A549 (cell line): Measurements from ENCODE around the gene CTR9. TPM values are rescaled to one million over a fixed set of nuclear protein-coding genes. Genes with fewer than 3 reads are reported as not detected.

Source experiments
- ATAC-seq, 2 experiments: fragments of 200-7000 bp in 1 of 2; fragments of >200 bp in 1 of 2; cut with Nextera tagmentation in 1 of 2; cut with Tn5 transposase in 1 of 2; 3 replicates each; pipeline versions ENCODE4 v1.8.0 to v1.9.1; 2018 to 2020; ENCODE audit warnings: mild to moderate bottlenecking in 1 of 2, moderate library complexity in 1 of 2
- CTCF ChIA-PET: fragments of 300-600 bp; sonication (Branson Sonifier 250); formaldehyde crosslinking; extraction: SDS; loops from one replicate; lab custom pipeline; 2021; ENCODE audit warnings: antibody characterized with exemption, inconsistent platforms; lab: Yijun Ruan, JAX
- POLR2A ChIA-PET: fragments of 350-600 bp; formaldehyde crosslinking; extraction: SDS; loops from one replicate; lab custom pipeline; 2021; ENCODE audit warnings: antibody characterized with exemption, inconsistent platforms; lab: Yijun Ruan, JAX
- DNase-seq, 2 experiments: peaks; one replicate each; pipeline versions ENCODE4 v3.0.0 to v3.0.0-alpha.2; 2011 to 2016; ENCODE audit warnings: low read depth in 1 of 2, low spot score in 1 of 2
- FAIRE-seq: peaks from 2 replicates; lab custom pipeline; 2011; peaks lifted over from hg19 to GRCh38; lab: Jason Lieb, UNC
- H3K27ac ChIP-seq, 2 experiments: fragments of >200 bp; sonication (Bioruptor Twin); formaldehyde crosslinking; 3 replicates each; pipeline ENCODE4 v1.5.1; 2016 to 2017
- H3K4me1 ChIP-seq: fragments of >200 bp; sonication (Bioruptor Twin); formaldehyde crosslinking; 3 replicates; pipeline ENCODE4 v1.6.1; 2016
- H3K4me2 ChIP-seq: fragments of >200 bp; sonication (Bioruptor Twin); formaldehyde crosslinking; 3 replicates; pipeline ENCODE4 v1.6.1; 2016
- H3K4me3 ChIP-seq: fragments of >200 bp; sonication (Bioruptor Twin); formaldehyde crosslinking; 3 replicates; pipeline ENCODE4 v1.5.1; 2016
- H3K9me3 ChIP-seq: fragments of >200 bp; sonication (Bioruptor Twin); formaldehyde crosslinking; 3 replicates; pipeline ENCODE4 v1.6.1; 2016
- BHLHE40 ChIP-seq: IDR thresholded peaks from 2 replicates; pipeline ENCODE4 v1.6.1; 2012; ENCODE audit warnings: low read depth, low read length, inconsistent platforms
- CBX2 ChIP-seq: fragments of 200-600 bp; sonication (generic); IDR thresholded peaks from 2 replicates; pipeline ENCODE4 v1.6.1; 2016; ENCODE audit warnings: low read depth, mild to moderate bottlenecking, borderline replicate concordance
- CBX8 ChIP-seq: fragments of 200-600 bp; sonication (generic); IDR thresholded peaks from 2 replicates; pipeline ENCODE4 v1.6.1; 2016
- EP300 ChIP-seq, 2 experiments: fragments of >200 bp; sonication (Bioruptor Twin); formaldehyde crosslinking; IDR thresholded peaks; 2 replicates in 1 of 2; 3 replicates in 1 of 2; pipeline ENCODE4 v1.6.1; 2016 to 2017
- ESRRA ChIP-seq: fragments of 150-350 bp; IDR thresholded peaks from 2 replicates; pipeline ENCODE4 v1.6.1; 2014; ENCODE audit warnings: mild to moderate bottlenecking, low read length, borderline replicate concordance
- FOXS1 ChIP-seq: fragments of 250-450 bp; sonication (Bioruptor Pico); IDR thresholded peaks from 2 replicates; pipeline ENCODE4 v1.5.0; 2020; ENCODE audit warnings: mild to moderate bottlenecking, moderate library complexity
- GATA3 ChIP-seq: IDR thresholded peaks from 2 replicates; pipeline ENCODE4 v1.6.1; 2012; ENCODE audit warnings: borderline replicate concordance
- HEYL ChIP-seq: fragments of 250-450 bp; sonication (Bioruptor Pico); IDR thresholded peaks from 2 replicates; pipeline ENCODE4 v1.8.0; 2021; ENCODE audit warnings: mild to moderate bottlenecking, moderate library complexity
- HOXB13 ChIP-seq: fragments of 250-450 bp; sonication (Bioruptor Pico); IDR thresholded peaks from 2 replicates; pipeline ENCODE4 v1.5.0; 2020; ENCODE audit warnings: low read depth, mild to moderate bottlenecking, moderate library complexity
- HOXB5 ChIP-seq: fragments of 250-450 bp; sonication (Bioruptor Pico); IDR thresholded peaks from 2 replicates; pipeline ENCODE4 v1.5.0; 2020; ENCODE audit warnings: mild to moderate bottlenecking, moderate library complexity
- KDM1A ChIP-seq: fragments of 200-600 bp; sonication (generic); IDR thresholded peaks from 2 replicates; pipeline ENCODE4 v1.6.1; 2016; ENCODE audit warnings: low read depth, mild to moderate bottlenecking
- MAFK ChIP-seq: fragments of 450-650 bp; IDR thresholded peaks from 2 replicates; pipeline ENCODE4 v1.6.1; 2014; ENCODE audit not compliant: partially characterized antibody
- MAX ChIP-seq: IDR thresholded peaks from 2 replicates; pipeline ENCODE4 v1.6.1; 2012
- NPAS2 ChIP-seq: fragments of 250-450 bp; sonication (Bioruptor Pico); IDR thresholded peaks from 2 replicates; pipeline ENCODE4 v1.8.0; 2022; ENCODE audit warnings: mild to moderate bottlenecking, moderate library complexity, borderline replicate concordance
- RAD21 ChIP-seq, 2 experiments: fragments of >200 bp in 1 of 2; sonication (Bioruptor Twin) in 1 of 2; formaldehyde crosslinking in 1 of 2; IDR thresholded peaks in 1 of 2; conservative IDR thresholded peaks in 1 of 2; 2 replicates in 1 of 2; 3 replicates in 1 of 2; pipeline ENCODE4 v1.6.1; 2012 to 2018; ENCODE audit warnings: inconsistent platforms in 1 of 2
- REST ChIP-seq: fragments of 200-600 bp; sonication (generic); IDR thresholded peaks from 2 replicates; pipeline ENCODE4 v1.6.1; 2016; ENCODE audit warnings: antibody characterized with exemption, mild to moderate bottlenecking, moderate library complexity
- RNF2 ChIP-seq: fragments of 200-600 bp; sonication (generic); IDR thresholded peaks from 2 replicates; pipeline ENCODE4 v1.6.1; 2016; ENCODE audit warnings: low read depth, mild to moderate bottlenecking, antibody characterized with exemption, moderate library complexity, borderline replicate concordance
- TFCP2L1 ChIP-seq: fragments of 250-450 bp; sonication (Bioruptor Pico); IDR thresholded peaks from 2 replicates; pipeline ENCODE4 v1.5.0; 2021; ENCODE audit warnings: mild to moderate bottlenecking
- TP53 ChIP-seq: fragments of 250-450 bp; sonication (Bioruptor Pico); IDR thresholded peaks from 2 replicates; pipeline ENCODE4 v1.5.0; 2021; ENCODE audit warnings: mild to moderate bottlenecking, moderate library complexity
- USF2 ChIP-seq: fragments of 450-650 bp; IDR thresholded peaks from 2 replicates; pipeline ENCODE4 v1.6.1; 2014; ENCODE audit warnings: antibody characterized with exemption
- ZC3H11A ChIP-seq: fragments of 450-650 bp; IDR thresholded peaks from 2 replicates; pipeline ENCODE4 v1.6.1; 2014; ENCODE audit warnings: antibody characterized with exemption, mild to moderate bottlenecking
- WGBS: methylation state at CpG from one replicate; pipeline ENCODE4 v1.1.6; 2017; ENCODE audit errors: missing lambda C conversion rate; 5-methylcytosine and 5-hydroxymethylcytosine counted together
- polyA plus RNA-seq, 4 experiments: library from polyadenylated mRNA; depleted of rRNA in 3 of 4; stranded (reverse); fragments of >200 nt; fragmentation: RNase III in 1 of 4; extraction: RNeasy Plus Mini Kit Qiagen cat#74134 plus additional on column Dnase treatment in 1 of 4; gene quantifications; 2 replicates in 3 of 4; 3 replicates in 1 of 4; pipeline ENCODE4 v1.2.3, GENCODE V29; 2011 to 2017
- TF ChIP-seq, protein P1 (sequence below): IDR thresholded peaks from 2 replicates; pipeline ENCODE4 v1.6.1; 2012; ENCODE audit warnings: low read depth, borderline replicate concordance

CTR9 gene
- polyA plus RNA-seq, 2 of the 4 experiments (the other 2 are of a cell fraction), result 24.8 to 35.0 TPM

DNA sequence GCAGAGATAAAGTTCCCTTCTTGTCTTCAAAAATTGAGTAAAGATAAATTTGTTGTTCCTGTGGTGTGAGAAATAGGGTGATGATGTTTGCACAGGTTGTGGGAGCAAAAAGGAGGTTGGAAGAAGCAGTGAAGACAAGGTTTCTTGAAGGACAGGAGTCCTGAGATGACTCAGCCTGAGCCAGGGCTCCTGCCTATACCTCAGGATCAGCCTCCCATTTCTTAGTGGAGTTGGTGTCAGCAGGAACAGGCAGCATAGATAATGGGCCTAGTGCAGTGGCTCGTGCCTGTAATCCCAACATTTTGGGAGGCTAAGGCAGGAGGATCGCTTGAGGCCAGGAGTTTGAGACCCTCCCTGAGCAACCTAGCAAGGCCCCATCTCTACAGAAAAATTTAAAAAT is 29.0 kb downstream of the CTR9 start:
- 87% methylated on average over 2 of the region's 2 CpGs for WGBS
- ATAC-seq, result peak in 1 of 2 experiments; percentile 30; a peak in 1 of 6 replicates
- H3K9me3 ChIP-seq, result no peaks in the 10 kb centered on the region
- ChIA-PET CTCF (interaction anchor here (0.9 to 5.3 kb wide), 4 partner anchors 10 to 1007 kb away, joined by 3 to 42 read pairs (median 12); no protein-coding TSS in a partner anchor), POLR2A (no interaction called here)
- no peaks in the 10 kb centered on the region for H3K4me1 ChIP-seq
- no peak overlapping the region for H3K4me2 ChIP-seq
- DNase-seq, result no peak
- FAIRE-seq, result no peak
- H3K4me3 ChIP-seq, result no peak overlapping the region
- no peak overlapping the region for H3K27ac ChIP-seq
- TF ChIP-seq GATA3 (no peak), RAD21 (conservative IDR thresholded peaks at IDR 0.05 in 1 of 2, IDR thresholded peaks at IDR 0.05 in 1 of 2) (no peak), REST (no peak), ESRRA (no peak), USF2 (no peak), FOXS1 (CRISPR knock-in tag) (no peak), HEYL (CRISPR knock-in tag) (no peak), TFCP2L1 (CRISPR knock-in tag) (no peak), NPAS2 (no peak), MAX (no peak), RNF2 (no peak)
- TF ChIP-seq, protein P1, sequence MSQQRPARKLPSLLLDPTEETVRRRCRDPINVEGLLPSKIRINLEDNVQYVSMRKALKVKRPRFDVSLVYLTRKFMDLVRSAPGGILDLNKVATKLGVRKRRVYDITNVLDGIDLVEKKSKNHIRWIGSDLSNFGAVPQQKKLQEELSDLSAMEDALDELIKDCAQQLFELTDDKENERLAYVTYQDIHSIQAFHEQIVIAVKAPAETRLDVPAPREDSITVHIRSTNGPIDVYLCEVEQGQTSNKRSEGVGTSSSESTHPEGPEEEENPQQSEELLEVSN, result no peak

DNA sequence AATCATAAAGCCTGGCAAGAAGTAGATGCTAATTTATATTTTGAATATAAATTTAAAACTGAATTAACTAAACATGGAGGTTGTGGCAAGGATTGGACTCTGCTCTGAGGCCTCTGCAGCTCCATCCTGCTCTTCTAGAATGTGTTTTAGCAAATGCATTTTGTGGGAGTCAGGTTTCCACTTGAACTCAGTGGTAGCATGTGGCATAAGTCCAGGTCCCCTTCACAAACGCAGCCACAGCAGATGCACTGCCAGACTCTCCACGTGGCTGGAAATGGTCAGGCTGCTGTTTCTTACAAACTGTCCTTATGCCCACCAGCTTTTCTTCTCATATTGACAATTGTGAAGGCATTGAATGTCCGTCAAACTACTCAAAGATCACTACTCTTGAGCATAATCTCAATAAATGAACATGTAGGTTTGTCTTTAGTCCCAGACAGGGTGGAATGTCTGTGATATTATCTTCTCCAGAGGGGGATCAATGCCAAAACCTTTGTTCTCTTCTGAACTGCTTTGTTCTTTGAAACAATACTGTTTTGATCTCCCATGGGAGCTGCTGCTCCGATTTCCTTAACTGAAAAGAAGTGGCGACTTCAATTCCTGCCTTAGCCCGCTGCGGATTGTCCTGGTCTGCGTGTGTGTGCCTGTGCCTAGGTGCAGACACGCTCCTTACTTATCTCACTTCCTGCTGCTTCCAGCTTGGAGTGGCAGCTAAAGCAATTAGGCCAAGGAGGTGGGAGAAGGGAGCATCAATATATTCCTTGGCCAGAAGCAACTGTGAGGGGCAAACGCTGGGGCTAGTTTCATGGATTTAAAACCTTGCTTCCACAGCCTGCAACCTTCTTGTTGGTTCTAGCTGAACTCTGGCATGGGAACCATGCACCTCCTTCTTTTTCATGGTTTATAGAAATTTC is 33.4 kb downstream of the CTR9 start:
- H3K27ac ChIP-seq, result no peak overlapping the region
- H3K9me3 ChIP-seq, result no peaks in the 10 kb centered on the region
- no peak for FAIRE-seq
- H3K4me3 ChIP-seq, result no peak overlapping the region
- no peaks in the 10 kb centered on the region for H3K4me1 ChIP-seq
- ChIA-PET CTCF (interaction anchor here (0.6 to 5.3 kb wide), 9 partner anchors 8 to 1003 kb away, joined by 3 to 42 read pairs (median 3); no protein-coding TSS in a partner anchor), POLR2A (interaction anchor here (1.4 kb wide), 1 partner anchor 24 kb away, joined by 3 read pairs; the partner anchor contains the start of gene EIF4G2)
- 77% methylated on average over 10 of the region's 10 CpGs for WGBS
- TF ChIP-seq CBX2 (no peak), CBX8 (no peak), KDM1A (no peak), HOXB5 (CRISPR knock-in tag) (no peak), EP300 (IDR thresholded peaks at IDR 0.05) (no peak), MAFK (no peak), HOXB13 (CRISPR knock-in tag) (no peak), HEYL (CRISPR knock-in tag) (no peak), ZC3H11A (no peak), BHLHE40 (no peak), TFCP2L1 (CRISPR knock-in tag) (no peak), TP53 (no peak)
- no peak for DNase-seq
- no peak for ATAC-seq
- no peak overlapping the region for H3K4me2 ChIP-seq
